Islet precursor cell (in vitro differentiated cells): ENCODE measurements around the gene SHH.

Source experiments
- DNase-seq: peaks from one replicate; pipeline ENCODE4 v3.0.0-alpha.2; 2018

The SHH gene

DNA sequence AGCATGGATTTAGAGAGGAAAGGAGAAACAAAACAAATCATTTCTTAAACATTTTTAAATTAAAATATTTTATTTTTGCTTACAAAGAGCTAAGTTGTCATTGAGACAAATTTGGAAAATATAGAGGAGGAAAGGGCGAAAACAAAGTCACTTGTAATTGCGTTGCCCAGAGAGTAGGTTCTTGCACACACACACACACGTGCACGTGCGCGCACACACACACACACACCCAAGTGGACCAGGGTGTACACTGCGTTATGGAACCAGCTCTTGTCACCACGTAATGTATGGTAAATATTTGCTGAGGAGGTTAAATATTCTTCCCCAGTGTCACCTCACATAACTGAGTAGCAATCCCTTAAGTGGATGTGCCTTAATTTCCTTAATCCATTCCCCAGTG lies 21.6 kb downstream of the SHH start:
- DNase-seq: no peak

DNA sequence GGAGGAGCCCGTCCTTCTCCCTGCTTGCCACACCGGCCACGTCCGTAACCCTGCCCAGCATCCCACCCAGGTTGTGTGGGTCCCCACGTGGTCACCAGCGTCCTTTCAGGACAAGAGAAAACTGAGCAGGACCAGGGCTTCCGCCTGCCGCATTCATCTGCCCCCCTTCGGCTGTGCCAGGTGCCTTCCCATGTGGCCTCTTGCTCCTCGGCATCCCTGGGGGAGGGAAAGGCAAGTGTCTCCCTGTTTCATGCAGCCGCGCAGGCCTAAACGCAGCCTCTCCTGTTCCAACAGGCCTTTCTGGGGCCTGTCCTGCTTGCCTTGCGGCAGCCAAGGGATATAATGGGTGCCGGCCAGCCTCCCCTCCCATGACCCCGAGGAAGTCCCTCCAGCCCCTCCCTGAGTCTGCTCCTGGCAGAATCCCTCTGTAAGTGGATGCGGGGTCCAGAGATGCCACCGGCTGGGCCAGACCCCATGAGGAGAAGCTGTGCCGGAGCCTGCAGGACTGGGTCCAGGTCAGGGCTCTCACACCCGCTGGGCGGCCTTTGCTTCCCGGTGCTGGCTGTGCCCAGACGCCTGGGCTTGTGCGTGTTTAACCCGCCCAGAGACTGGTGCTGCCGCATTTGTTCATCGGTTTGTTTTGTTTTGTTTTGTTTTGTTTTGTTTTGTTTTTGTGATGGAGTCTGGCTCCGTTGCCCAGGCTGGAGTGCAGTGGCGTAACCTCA lies 23.1 kb downstream of the SHH start:
- no peak for DNase-seq

DNA sequence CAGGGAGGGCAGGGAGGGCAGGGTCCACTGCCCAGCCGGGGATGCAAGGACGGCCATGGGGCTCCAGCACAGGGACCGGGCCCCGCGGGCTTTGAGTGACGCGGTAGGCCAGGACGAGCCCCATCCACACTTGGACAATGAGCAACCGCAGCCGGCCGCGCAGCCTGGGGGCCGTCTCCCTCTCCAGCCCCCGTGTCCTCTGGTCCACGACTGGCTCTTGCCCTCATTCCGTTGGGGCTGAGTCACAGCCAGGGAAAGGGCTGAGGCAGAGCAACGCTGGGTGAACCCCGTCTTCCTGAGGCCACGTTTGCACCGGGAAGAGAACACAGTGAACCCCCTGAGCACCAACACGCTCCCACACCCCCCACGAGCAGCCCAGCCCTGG lies 23.7 kb downstream of the SHH start:
- no peak for DNase-seq

DNA sequence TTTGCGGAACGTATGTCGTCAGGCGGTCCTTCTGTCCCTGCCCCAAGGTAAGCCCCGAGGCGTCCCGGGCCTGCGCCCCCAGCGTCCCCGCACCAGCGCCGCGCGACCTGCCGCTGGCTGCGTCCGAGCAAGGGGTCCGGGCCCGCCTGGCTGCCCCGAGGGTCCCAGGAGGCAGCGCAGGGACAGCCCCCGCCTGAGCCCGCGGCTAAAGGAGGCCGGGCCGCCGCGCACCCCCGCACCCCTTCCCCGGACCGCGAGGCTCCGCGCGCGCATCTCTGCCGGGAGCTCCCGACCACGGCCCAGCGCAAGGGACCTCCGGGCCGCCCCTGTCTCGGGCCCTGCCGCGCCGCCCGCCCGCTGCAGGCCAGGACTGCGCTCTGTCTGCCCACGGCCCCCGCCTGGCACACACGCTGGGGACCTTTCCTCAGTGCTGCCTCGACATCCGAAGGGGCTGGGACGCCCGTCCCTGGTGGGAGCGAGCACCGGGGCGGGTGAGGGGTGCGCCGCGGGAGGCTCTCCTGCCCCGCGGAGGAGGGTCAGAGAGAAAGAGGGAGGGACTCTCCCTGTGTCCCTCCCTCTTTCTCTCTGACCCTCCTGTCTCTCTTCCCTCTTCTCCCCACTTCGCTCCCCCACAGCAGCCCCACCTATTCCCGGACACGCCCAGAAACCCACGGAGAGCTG lies 25.0 kb downstream of the SHH start:
- DNase-seq: no peak

DNA sequence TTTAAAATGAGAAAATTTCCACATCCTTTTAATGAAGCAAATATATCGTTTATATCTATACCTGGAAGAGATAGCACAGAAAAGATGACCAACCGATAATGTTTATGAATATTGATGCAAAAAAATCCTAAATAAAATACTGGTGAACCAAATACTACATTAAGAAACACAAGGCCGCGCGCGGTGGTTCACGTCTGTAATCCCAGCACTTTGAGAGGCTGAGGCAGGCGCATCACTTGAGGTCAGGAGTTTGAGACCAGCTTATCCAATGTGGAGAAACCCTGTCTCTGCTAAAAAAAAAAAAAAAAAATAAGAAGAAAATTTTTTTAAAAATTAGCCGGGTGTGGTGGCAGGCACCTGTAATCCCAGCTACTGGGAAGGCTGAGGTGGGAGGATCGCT lies 25.8 kb downstream of the SHH start:
- DNase-seq: no peak

DNA sequence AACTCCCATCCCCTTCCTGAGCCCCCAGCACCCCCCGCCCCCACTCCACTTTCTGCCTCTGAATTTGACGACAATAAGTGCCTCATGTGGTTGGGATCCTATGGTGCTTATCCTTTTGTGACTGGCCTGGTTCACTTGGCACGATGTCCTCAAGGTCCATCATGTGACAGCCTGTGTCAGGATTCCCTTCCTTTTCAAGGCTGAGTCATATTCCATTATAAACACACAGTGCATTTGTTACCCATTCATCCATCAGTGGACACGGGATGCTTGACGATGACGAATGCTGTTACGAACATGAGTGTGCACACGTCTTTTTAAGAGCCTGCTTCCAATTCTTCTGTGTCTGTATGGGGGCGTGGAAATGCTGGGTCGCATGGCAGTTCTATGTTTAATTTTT lies 26.7 kb downstream of the SHH start:
- no peak for DNase-seq

DNA sequence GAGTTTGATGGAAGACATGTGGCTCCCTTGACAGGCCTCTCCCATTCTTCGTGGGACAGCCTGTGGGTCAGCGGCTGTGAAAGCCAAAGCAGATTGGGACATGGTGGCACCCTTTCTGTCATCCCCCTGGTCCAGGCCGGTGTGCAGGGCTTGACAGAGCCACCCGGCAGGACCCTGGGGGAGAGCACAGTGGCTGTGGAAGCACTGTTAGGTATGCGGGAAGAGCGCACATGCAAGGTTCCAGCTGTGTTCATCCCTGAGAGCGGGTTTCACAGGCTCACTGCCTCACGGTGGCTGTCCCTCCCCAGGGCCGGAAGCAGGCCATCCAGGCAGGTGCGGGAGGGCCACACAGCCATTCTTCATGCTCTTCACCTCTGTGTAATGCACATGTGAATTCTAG lies 29.8 kb downstream of the SHH start:
- peak; percentile 42 for DNase-seq

DNA sequence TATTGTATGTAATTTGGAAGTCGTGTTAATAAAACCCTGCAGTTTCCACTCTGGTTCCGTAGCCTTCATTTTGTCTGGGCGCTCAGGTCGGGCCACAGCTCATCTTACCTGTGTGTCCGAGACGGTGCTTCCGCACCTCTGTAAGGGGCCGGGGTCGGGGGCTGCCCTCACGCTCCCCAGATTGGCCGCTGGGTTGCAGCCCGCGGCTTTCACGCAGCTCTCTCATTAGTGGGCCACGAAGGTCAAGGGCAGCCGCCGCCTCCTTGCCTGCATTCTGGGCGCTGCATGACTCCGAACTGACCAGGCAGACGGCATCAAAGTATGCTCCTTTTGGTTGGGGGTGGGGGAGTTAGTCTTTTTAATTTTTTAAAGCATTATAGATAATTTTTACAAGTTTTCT lies 30.8 kb downstream of the SHH start:
- DNase-seq: no peak

DNA sequence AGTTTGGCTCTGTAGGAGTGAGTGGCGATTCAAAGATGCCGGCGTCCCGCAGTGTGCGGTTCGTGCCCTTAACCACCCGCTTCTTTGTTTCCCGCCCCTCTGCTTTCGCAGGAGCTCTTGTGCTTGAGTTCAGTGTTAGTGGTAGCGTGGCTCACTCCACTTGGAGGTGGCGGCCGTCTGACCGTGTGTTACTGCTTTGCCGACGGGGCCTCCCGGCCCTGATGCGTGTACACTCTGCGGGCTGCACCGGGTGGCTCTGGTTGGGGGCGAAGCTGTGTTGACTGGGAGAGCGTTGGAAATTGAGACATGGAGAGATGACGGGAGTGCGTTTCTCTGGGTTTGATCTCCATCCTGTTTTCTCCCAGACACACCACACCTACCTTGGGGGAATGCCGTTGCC lies 31.4 kb downstream of the SHH start:
- DNase-seq: no peak

DNA sequence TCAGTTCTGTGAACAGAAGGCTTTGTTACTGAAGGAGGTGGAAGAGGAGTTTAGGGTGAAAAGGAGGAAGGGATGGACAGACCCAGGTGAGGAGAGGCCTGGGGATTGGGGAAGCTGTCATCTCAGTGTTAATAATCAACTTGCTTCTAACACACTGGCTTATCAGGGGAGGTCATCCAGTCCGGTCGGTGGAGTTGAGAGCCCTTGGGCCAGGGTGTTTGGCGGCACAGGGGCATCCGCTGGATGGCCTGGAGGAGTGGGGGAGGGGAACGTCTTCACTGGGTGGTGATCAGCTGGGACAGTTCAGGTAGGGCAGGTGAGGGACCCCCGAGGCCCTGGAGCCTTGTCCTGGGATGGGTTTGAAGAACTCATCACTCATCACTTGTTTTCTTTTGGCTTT lies 33.9 kb downstream of the SHH start:
- no peak for DNase-seq

DNA sequence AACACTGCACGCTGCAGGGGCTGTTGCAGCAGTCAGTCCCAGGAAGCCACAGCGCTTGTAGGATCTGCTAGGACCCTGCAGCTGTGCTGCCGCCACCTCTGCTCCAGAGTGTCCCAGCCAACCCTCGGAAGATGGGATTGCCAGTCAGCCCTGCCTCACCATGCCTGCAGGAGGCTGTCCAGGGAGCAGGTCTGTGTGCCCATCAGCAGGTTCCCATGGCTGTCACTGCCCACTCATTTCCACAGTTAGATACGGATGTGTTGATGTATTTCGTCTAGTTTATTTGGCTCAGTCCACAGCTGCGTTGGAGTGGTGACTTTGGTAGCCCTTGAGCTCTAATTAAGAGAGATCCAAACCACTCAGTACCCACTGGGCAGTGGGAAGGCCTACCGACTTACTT lies 35.7 kb downstream of the SHH start:
- no peak for DNase-seq

DNA sequence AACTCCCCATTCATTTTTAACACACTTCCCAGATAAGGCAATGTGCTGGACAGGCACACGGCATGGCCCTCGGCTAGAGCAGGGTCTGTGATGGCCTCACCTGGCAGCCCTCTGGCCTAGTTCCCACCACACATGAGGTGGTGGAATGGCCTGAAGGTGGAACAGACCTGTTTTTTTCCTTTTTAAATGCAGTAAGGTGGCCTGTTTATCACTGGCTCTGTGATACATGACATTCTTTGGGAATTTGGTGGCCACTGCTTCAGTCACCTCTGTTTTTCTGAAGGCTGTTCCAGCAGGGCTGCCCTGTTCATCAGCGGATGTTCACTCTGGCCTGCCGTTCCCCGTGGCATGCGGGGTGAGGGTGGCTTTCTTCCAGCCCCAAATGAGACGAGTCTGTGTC lies 36.6 kb downstream of the SHH start:
- no peak for DNase-seq

DNA sequence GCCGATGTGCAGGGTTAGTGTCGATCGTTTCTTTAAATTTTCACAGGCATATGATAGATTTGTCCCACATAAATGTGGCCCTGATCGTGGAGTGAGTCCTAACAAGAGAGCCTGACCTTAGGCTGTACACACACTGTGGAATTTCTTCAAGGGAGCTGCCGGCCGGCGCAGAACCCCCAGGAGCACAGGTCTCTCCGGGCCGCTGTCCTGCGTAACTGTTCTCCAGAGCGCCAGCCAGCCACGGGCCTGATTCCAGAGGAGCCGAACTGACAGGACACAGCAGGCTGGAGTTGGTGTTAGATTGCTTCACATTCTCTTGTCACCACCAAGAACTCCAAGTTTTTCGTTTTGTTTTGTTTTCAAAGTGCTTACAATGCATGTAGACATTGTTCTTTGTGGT lies 37.3 kb downstream of the SHH start:
- DNase-seq: no peak

DNA sequence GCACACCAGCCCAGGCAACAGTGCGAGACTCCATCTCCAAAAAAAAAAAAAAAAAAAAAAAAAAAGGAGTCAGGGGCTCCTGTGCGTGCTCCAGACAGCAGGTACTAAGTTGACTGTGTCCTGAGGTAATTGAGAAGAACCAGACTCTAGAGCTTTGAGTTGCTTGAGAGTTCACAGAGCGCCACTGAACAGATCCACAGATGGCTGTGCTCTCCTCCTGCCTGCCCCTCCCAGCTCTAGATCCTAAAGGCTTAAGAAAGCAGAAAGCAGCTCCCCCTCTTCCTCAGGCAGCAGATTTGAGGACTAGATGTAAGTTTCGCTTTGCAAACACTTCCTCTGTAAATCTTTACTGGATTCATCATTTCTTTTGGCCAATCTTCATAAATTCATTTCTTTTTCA lies 38.7 kb downstream of the SHH start:
- no peak for DNase-seq

DNA sequence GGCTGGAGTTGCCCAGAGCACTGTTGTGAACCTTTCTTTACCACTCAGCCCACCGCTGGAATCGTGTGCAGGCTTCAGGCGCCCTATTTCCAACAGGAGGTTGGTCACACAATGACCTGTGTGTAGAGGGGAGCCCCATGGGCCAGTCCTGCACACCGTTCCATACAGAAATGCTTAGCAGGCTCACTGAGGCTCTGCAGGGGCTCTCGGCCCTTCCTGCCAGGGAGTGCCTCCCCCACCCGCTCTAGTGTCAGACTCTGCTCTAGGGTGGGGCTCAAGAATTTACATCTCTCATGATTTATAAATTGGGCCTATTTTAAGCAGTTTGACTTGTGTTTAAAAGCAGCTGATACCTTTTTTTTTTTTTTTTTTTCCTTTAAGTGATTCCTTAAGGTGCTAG lies 42.0 kb downstream of the SHH start:
- DNase-seq: no peak

DNA sequence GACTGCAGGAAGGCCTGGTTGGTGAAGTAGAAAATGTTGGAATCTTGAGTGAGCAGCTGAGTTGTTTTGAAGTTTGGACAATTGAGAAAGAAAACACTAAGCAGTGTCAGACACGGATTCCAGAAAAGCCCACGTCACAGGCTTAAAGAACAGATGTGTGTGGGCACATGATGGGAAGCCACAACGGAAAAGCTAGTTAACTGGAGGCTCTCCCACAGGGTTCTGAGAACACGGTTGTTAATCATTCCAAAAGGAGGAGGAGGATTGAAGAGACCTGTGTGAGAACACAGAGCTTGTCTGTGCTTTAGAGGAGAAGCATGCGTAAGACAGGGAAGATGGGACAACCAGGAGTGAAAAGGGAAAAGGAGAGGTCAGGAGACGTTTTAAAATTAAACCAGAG lies 42.6 kb downstream of the SHH start:
- no peak for DNase-seq

DNA sequence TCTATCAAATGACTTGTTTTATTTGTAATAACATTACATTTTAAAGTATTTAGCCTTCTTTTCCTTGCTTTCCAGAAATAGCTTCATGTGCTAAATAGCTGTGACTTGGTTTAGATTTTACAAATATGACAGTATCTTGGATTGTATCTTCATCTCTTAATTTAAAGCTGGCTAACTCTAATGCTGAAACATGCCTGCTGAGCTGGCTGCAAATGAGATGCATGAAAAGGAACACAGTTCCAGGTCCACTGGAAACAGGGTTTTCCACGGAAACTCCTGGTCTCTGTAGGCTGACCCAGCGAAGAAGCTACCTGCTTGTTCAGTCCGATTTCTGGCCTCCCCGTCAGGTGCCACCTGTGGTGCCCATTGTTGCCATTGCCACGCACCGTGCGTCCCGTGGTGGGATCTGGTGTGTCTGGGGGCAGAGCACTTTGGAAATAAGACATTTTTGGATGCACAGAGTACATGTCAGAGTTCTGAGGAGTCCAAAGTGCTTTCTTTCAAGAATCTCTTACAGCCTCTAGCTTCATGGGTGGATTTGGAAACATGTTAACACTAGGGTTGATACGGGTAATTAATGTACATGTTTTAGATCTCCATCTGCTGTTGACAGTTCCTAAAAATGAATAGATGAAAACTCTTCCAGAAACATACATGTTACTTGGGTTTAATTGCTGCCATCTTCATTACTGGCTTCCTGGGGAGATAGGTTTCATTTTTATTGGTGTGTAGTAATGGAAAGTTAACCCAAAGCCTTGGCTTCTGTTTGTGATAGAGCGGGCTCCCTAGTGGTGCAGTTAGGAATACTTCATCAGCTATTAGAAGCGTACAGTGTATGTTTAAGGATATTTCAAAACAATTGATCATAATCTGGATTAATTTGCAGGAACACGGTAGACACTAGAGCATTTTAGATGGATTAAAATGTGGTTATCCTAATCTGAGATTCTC lies 45.0 kb downstream of the SHH start:
- DNase-seq: no peak

DNA sequence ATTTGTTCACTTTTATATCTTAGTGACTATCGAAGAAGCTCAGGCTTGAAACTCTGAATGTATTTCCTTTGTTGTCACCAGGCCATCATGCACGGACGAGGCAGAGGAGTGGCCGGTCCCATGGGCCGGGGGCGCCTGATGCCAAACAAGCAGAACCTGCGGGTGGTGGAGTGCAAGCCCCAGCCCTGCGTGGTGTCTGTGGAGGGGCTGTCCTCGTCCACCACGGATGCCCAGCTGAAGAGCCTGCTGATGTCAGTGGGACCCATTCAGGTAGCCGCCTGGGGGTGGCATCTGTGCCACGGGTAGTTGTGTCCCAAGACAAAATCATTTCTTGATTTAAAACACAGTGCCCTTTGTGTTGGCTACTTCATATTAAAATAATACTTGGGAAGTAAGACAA lies 45.9 kb downstream of the SHH start:
- no peak for DNase-seq

DNA sequence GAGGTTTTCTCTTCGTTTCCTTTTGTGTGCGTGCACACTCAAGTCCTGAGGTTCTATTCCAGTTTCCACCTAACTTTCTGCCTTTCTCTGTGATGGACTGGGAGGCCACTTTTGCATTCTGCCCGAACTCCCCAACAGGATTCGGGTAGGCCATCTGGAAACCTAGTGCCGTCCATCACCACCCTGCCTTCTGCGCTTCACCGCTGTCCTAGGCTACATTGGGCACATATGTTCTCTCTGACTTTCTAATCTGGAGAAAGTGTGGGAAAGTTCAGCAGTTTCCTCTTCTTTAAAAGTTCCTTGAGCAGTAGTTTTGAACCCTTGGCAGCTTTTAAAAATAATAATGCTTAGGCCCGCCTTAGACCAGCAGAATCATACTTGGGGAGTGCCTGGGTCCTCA lies 46.8 kb downstream of the SHH start:
- DNase-seq: no peak

DNA sequence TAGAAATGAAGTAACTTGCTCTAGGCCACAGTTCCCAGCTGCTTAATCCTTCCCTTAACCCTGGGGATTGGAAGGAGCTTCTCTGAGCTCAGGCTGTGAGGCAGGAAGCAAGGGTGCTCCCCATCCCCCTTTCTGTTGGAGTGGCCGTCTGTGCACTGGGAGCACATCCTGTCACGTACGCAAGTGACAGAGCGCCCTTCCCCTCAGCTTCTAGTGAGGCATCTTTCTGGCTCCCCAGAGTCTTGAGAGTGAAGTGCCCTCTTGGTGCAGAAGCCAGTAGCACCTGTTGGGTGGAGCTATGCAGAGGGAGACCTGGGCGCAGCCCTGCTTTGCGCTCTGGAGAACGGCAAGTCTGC lies 47.8 kb downstream of the SHH start:
- DNase-seq: no peak

DNA sequence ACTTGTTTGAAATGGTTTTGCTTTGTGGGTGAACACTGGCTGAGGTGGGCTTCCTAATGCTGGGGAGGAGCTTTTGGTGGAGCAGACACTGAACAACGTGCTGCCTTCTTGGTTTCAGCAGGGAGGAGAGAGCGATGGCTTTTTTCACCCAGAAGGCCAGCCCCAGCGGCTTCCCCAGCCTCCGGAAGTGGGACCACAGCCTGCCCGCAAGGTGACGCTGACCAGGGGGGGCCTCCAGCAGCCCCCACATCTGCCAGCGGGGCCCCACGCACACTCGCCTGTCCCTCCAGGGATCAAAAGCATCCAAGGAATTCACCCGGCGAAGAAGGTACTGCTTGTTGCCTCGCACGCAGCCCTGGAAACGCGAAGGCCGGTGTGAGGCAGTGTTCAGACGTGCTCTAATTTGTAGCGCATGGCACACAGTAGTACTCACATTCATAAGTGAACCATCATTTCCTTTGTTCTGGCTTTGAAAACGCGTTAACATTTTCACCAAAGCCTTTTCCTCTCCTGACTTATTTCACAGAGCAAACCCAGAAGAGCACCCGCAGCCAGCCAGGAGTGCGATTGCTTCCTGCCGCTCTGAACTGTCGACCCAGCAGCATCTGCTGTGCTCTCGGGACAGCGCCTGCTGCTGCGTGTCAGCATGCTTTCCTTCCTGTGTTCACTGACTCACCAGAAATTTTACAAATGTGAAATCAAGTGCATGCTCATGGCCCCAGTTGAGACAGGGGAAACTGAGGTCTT lies 48.4 kb downstream of the SHH start:
- DNase-seq: no peak

DNA sequence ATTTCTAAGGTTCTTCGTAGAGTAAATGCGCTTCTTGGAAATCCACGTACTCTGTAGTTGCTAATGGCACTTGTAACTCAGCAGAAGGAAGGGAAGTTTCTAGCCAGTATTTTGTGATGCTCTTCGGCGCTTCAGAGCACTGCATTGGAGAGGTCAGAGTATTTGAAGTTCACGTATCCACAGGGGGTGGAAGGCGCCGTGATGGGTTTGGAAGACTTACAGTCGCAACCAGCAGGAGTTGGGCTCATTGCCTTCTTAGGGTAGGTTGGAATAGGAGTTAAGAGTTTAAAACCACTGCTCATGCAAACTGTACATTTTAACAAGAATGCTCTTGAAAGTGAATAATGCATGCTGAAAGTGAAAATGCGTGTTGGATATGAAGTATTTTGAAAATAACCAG lies 49.1 kb downstream of the SHH start:
- DNase-seq: no peak

DNA sequence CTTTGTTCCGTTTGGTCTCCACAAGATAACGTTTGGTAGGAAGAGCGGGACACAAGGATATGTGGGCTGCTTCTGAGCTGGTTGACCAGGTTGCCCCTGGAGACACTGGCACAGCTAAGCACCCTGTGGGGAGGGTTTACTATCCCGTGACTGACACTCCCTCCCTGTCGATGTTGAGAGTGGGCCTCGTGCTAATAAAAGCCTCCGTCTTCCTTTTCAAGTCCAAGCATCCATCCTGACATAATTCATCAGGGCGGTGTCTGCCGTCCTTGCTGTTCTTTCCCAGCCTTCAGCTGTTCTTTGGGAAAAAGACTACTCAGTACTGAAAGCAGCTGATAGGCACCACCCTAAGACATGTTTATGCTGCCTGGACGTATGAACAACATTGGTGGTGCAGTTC lies 49.6 kb downstream of the SHH start:
- DNase-seq: no peak
